NK-92 treated with Interleukin-12 subunit alpha and Interleukin-12 subunit beta, amount 100 ng/mL, for 24 hours (cell line): ENCODE results near the gene FAM156A.
"Not testable (repeated sequence)": the region's sequence is repeated elsewhere in the genome, so short reads cannot be mapped to it uniquely, and the experiment has no call there.

ENCODE experiments used
- DNase-seq: peaks from one replicate; lab custom pipeline; 2025; lab: John Stamatoyannopoulos, UW

FAM156A gene

GRCh38 chrX:52966993-52967738 lies 8.8 kb upstream of the FAM156A start:
- not testable (repeated sequence) for DNase-seq

- not testable (repeated sequence) for DNase-seq
These were observed 643 bp upstream of the FAM156A start for GRCh38 chrX:52958961-52959360.

GRCh38 chrX:52949884-52950283 lies 8.4 kb downstream of the FAM156A start:
- DNase-seq = not testable (repeated sequence)

- not testable (repeated sequence) for DNase-seq
These were observed 9.0 kb downstream of the FAM156A start for GRCh38 chrX:52949325-52949724.

GRCh38 chrX:52948265-52948664 lies 10.1 kb downstream of the FAM156A start:
- DNase-seq = not testable (repeated sequence)

GRCh38 chrX:52947501-52947900 lies 10.8 kb downstream of the FAM156A start:
- DNase-seq = not testable (repeated sequence)

GRCh38 chrX:52945838-52946494 lies 12.4 kb downstream of the FAM156A start:
- not testable (repeated sequence) for DNase-seq

GRCh38 chrX:52941728-52942127 lies 16.6 kb downstream of the FAM156A start:
- DNase-seq = not testable (repeated sequence)

GRCh38 chrX:52940704-52941103 lies 17.6 kb downstream of the FAM156A start:
- not testable (repeated sequence) for DNase-seq

GRCh38 chrX:52935470-52935784 lies 22.9 kb downstream of the FAM156A start:
- DNase-seq = not testable (repeated sequence)

GRCh38 chrX:52934704-52935469 lies 23.4 kb downstream of the FAM156A start:
- peak; percentile 85 for DNase-seq

- no peak for DNase-seq
These were observed 24.2 kb downstream of the FAM156A start for GRCh38 chrX:52933976-52934703.

GRCh38 chrX:52933213-52933612 lies 25.1 kb downstream of the FAM156A start:
- no peak for DNase-seq

- DNase-seq = not testable (repeated sequence)
These were observed 28.1 kb downstream of the FAM156A start for GRCh38 chrX:52930214-52930613.

GRCh38 chrX:52923781-52924241 lies 34.5 kb downstream of the FAM156A start:
- no peak for DNase-seq

GRCh38 chrX:52914704-52915103 lies 43.6 kb downstream of the FAM156A start:
- DNase-seq = not testable (repeated sequence)

- DNase-seq = not testable (repeated sequence)
These were observed 44.6 kb downstream of the FAM156A start for GRCh38 chrX:52913681-52914080.

GRCh38 chrX:52909313-52909969 lies 48.9 kb downstream of the FAM156A start:
- DNase-seq = not testable (repeated sequence)

GRCh38 chrX:52907900-52908299 lies 50.4 kb downstream of the FAM156A start:
- DNase-seq = not testable (repeated sequence)

- not testable (repeated sequence) for DNase-seq
These were observed 51.2 kb downstream of the FAM156A start for GRCh38 chrX:52907137-52907536.

- not testable (repeated sequence) for DNase-seq
These were observed 52.2 kb downstream of the FAM156A start for GRCh38 chrX:52906072-52906471.
